ENCODE results near the gene FOXP1.

FOXP1 gene

DNA sequence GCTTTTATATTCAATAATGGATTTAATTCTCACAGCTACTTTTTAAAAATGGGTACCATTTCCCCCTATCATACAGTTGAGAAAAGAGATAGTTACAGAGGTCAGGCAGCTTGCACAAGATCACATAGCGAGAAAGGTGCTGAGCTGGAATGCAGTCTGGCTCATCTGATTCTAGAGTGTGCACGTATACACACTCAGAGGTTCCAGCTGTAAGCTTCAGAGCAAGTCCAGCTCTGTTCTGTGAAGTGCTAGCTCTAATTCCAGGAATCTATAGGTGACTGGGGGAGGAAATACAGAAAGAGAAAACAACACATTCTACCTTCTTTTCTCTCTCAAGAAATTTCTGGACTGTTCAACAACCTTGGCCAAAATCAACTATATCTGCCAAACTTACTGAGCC lies 318.7 kb downstream of the FOXP1 start:
- DNase-seq (ENCODE audit: low read depth): no peak

DNA sequence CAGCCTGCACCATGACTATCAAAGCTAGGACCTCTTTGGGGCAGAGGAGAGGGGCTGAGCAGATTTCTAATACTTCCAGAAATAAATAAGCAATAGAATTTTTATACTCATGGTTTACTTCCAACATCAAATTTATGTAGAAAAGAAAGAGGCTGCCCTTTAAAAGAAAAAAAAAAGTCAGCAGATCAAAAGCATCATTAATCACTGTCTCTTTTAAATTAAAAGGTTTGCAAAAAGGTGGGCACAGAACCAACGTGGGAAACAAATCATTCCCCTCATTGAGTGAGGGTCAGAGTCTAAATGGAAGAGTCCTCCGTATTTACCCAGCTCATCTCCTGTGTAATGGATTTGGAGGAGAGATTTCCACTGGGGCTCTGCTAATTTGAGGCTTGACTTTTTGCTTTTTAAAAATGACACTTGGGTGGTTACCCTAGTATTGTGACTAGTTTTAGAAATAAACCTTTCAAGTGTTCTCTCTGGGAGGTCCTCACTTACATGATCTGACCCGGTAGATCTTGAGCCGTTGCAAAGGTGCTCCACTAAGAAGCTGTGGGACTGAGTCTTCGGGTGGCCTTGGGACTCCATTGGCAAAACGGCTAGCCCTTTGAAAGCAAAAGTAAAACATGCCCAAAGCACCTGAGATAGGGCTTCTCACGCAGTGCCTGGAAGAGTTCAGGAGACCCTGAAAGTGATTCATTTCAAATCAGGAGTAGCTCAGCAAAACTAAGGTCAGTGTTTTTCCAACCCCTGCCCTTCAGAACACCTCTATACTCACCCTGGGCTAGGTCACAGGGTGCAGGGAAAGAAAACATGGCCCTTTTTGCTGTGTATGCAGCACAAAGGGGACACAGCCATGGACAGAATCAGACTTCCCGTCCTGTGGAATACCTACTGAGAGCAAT lies 320.9 kb downstream of the FOXP1 start:
- no peak for DNase-seq (ENCODE audit: low read depth)

DNA sequence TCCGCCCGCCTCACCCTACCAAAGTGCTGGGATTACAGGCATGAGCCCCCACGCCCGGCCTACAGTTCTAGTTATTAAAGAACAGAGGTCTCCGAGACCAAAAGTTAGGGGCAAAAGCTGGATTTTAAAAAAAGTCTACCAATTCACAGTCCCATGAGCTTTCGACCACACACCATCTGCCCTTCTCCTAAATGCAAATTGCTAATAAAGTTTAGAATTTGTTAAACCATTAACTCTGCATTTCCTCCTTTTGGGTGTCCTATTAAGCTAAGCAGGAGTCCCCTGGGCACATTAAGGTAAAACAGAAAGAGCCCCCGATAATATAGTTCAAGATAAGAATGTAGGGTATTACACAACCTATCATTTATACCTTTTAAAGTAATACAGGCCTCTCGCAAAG lies 322.7 kb downstream of the FOXP1 start:
- DNase-seq (ENCODE audit: low read depth): no peak

DNA sequence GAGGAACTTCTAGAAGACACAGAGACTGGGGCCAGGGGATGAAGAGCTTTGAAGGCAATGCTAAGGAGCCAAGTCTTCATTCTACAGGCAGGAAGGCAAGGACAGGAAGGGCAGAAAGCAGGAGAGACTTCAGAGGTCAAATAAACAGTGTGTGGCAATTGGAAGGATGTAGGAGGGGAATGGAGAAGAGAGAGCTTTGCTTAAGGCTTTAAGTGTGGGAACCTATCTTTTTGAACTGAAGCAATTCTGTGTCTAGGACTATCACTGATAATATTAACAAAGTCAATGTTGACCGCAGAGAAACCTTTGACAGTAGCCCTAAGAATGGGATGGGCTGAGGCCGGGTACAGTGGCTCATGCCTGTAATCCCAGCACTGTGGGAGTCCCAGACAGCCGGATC lies 325.0 kb downstream of the FOXP1 start:
- DNase-seq (ENCODE audit: low read depth): no peak

DNA sequence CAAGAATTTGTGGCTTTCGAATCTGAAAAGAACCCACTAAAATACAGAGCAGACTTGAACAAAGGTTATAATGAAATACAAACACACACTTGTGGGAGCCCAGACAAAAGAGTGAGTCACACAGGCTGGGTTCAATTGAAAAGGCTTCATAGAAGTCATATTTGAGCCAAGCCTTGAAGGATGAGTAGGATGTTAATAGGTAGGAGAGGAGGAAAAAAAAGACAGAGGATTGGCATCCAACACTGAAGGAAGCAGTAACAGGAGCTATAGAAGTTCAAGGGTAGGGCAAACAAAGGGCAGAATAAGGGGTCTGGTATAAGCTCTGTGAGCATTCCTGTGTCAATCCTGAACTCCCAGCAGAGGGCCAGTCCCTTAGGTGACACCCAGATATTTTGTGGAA lies 325.4 kb downstream of the FOXP1 start:
- no peak for DNase-seq (ENCODE audit: low read depth)

DNA sequence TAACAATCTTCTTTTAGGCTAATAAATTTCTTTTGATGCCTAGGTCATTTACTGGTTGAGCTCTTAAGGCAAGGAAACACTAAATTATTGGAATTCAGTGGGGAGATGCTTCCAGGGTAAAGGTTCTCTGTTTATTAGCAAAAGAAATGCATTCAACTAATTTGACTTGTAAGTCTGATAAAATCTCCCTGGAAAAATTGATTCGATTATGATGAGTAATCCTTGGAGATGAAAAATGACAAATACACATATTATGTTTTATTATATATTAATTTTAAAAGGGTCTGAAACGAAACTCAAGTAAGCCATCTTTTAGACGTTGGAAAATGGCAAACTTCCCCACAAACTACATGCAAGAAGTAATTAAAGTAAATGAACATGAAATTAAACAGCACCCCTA lies 328.0 kb downstream of the FOXP1 start:
- DNase-seq (ENCODE audit: low read depth): no peak

DNA sequence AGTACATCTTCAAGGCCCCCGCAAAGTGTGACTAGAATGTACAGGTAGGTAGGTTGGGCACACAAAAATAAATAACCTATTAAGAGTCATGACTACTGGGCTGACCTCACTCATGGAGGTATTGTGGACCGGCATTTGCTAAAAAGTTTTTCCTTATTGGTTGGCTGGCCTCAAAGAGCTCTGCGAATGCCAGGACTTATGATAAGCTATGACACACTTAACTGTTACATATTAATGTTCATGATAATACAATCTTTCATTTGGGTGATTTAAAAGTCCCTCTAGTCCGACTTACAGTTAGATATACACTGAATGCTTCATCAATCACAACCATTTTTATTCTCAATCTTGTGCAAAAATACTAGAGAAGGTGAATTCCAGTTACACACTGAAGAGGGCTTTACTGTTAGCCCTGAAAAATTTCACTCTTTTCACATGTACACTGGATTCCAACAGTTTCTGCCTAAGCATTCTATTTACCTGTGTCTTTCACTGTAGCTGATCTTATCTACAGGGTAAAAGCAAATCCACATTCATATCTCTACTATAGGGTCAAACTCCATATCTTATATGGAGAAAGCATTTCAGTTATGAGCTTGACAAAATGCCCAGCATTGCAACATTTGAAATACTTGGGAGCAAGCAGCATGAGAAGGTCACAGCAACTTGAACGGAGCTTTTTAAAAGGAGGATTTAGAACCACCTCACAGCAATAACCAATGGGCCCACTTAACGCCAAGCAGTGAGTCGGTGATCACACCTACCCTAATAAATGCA lies 329.1 kb downstream of the FOXP1 start:
- no peak for DNase-seq (ENCODE audit: low read depth)

DNA sequence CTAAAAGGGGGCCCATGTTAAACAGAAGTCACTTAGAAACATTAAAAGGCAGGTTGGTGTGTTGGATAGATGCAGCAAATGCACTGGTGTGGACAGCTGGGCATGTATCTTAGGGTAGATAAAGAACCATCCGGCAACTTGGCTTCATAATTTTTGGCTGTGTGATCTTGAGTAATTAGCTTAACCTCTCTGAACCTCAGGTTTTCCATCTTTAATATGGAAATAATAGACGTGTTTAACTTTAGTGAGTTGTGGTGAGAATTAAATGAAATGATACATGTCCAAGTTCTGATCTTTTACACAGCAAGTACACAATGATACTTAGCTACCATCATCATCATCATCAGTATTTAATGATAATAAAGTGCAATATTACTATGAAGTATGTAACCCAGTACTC lies 330.4 kb downstream of the FOXP1 start:
- DNase-seq (ENCODE audit: low read depth): no peak

DNA sequence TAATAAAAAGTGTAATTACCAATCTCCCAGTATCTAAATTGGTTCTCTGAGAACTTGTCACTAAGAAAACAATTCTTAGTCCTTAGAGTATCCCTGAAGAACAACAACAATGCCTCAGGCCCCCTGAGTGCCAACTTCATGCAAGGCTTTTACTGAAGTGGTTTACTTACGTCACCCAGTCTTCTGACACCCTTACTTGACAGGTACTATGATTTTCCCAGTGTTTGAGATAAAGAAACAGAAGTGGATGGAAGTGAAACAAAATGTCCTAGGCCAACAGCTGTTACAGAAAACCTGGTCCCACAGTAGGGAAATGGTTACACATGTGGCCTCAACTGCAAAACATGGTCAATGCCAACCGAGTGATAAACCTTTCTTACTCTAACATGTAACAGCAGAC lies 331.1 kb downstream of the FOXP1 start:
- no peak for DNase-seq (ENCODE audit: low read depth)

DNA sequence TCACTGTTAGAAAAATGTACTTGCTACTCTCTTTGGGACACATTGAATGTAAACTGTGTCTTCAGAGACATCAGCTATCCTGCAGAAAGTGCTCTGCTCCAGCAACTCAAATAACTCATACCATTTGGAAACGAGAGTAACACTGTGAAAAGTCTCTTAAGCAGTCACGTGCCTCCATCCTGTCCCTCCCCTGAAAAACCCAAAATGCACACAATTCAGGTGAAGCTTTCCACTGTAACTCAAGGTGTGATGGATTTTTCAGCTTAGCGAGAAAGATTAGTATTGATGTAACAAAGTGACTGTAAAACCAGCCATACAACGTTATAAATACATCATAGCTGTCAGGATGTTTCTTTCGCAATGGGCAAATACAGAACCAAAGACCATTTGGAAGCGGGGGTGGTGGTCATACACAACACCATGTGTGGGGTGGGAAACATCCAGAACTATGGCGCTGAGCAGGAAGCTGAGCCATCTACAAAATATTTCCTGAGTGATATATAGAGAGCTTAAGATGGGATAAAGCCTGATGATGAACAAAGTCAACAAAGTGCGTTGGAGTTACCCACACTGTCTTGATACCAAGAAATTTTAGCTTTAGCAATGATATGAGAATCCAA lies 332.3 kb downstream of the FOXP1 start:
- peak; percentile 49 for DNase-seq (ENCODE audit: low read depth)

DNA sequence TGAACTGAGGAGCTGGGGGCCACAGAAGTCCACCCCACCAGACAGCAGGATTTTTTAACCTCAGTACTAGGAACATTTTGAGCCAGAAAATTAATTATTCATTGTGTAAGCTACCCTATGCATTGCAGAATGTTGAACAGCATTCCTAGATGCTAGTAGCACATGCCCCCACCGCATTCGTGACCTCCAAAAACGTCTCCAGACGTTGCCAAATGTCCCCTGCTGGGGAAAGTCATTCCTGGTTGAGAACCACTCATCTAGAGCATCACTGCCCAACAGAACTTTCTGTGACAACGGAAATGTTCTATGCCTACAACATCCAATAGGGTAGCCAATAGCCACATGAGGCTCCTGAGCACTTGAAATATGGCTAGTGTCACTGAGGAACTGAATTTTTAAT lies 333.5 kb downstream of the FOXP1 start:
- DNase-seq (ENCODE audit: low read depth): no peak

DNA sequence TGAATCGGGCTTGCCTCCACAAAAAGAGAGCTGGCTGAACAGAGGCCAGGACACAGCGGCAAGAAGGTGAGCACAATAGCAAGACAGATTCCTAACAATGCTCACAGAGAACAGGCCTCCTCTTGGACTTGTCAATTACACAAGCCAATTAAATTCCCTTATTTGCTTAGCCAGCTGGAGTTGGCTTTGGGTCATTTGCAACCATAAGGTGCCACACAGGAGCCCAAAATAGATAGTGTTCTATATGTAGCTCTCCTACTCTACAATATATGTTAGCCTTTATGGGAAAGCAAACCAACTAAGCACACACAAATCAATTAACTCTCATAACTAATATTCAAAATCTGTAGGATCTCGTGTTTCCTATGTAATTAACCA lies 335.6 kb downstream of the FOXP1 start:
- no peak for DNase-seq (ENCODE audit: low read depth)

DNA sequence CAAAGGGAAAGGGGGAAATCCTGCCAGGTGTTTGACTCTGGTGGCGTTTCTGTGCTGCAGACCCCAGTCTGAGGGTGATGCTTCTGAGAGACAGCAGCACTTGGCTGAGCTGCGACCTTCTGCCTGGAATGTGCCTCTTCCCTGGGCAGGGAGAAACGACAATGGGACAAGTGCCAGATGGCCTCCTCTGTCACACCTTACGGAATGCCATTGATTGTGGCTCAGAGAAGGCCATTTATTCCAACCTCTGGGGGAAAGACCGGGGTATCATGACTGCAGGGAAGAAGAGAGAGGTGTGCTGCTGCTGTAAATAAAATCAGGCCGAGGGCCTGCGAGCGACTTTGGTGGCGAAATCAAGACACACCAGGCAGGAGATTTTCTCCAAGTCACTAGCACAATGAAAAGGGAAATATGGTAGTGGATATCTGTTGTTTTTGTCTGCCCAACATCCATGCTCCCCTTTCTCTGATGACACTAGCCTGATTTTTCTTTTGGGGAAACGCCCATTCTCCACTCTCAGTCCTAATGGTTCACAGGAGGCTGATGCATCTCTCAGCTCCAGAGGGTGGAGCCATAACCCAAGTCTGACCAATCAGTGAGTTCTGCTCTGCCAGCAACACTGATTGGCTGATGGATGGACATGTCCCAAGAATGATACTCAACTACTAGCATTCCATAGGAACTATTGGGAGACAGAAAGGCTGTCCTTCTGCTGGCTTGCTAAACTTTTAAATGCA lies 336.1 kb downstream of the FOXP1 start:
- DNase-seq (ENCODE audit: low read depth): no peak

DNA sequence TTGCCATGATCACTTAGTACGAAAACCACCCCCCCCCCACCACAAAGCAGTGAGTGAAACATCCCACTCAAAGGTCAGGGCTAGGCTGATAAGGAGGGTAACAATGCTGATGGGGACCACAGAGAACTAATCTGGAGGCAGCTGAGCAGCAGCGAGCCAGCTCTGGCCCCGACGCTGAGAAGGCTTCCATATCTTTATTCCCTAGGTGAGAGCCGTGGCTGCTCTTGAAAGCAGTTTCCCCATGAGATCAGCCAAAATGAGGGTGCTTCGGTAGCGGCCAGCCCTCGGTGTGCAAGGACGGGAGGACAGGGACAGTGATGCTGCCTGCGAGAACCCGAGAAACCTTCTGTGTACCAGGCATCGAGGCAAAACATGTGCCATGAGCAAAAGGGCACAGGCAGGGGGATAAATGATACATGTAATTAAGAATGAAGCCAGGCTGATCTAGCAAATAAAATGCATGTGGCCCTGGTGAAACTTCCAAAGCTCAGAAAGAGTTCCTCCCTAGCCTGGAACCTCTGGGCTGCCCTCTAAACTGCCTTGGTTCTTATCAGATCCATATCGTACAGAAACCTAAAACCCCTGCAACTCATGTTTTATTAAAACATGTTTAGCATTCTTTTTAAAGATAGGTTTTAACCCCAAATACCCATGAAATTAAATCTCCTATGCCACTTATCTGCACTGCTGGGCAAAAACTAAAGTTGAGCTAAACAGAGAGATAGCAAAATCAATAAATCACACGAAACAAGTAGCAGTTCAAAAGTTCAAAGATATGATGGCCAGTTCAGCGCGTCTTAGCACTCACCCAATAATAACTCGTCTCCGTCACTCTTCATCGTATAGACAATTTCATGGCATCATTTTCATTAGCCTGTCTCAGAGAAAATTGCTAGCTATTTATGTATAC lies 337.3 kb downstream of the FOXP1 start:
- no peak for DNase-seq (ENCODE audit: low read depth)

DNA sequence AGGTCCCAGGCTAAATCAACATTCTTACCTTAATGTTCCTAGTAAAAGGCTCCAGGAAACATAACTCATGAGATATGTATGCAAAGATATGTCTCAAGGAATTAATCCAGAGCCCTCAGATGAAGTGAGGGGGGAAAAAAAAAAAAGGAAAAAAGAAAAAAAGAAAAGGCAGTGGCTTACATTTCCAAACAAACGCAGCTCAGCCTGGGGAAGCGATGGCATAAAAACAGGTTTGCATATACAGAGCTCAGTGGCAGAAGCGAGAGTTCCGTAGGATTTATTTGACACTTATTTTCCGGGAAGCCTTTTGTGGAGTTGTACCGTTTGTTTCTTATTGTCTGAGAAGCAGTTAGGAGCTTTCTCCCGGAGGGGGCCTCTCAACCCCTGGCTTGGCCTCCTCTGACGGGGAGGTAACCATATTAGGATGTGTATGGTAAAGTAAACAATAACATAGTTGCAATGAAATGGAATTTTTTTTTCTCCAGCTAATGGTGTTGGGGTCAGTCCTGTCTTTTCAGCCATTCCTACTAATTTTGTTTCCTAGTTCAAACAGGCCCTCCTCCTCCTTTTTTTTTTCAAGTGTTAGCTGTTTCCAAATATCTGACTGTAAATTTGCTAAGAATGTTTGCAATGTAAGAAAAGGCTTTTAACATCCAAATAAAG lies 338.6 kb downstream of the FOXP1 start:
- DNase-seq (ENCODE audit: low read depth): no peak

DNA sequence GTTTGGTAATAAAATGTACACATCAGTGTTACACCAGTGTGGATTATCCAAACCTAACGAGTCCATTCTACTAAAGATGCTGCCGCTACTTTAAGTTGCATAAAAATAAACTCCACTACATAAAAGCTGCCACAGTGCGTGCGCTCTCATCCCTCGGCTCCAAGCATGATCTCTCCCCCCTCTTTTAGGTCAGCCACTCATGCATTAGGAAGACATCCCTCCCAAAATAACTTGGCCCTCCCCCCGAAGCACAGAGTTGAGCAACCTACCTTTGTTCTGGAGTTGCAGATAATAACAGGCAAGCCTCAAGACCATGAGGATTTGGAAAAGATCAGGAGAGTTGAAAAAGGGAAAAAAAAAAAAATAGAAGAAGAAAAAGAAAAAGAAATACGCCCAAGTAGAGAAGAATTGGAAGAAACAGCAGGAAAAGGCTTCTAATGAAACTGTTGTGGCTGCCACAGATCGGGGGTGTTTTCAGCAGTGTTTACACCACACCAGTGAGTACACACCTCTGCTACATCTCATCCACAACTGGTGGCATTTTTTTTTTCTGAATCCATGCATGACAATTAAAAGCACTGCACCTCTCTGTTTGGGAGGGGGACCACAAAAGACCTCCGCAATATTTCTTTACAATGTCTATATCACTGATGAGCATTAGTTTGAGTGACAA lies 339.2 kb downstream of the FOXP1 start:
- DNase-seq (ENCODE audit: low read depth): no peak

DNA sequence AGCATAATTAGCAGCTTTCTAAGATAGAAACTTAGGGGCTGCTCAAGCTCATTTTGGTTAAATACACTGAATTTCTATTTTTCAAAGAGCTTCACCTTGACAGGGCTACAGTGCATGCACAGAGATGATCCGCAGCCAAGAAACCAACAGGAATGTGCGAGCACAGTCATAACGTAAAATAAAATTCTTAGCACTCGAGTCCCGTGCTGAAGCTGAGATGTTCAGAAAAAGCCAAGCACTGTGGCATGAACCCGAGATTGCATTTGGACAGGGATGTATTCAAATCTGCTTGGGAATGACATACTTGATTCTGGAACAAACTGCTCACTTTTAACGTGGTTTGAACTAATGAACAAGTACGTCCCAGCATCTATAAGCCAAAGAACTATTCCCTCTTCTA lies 340.3 kb downstream of the FOXP1 start:
- DNase-seq (ENCODE audit: low read depth): no peak

DNA sequence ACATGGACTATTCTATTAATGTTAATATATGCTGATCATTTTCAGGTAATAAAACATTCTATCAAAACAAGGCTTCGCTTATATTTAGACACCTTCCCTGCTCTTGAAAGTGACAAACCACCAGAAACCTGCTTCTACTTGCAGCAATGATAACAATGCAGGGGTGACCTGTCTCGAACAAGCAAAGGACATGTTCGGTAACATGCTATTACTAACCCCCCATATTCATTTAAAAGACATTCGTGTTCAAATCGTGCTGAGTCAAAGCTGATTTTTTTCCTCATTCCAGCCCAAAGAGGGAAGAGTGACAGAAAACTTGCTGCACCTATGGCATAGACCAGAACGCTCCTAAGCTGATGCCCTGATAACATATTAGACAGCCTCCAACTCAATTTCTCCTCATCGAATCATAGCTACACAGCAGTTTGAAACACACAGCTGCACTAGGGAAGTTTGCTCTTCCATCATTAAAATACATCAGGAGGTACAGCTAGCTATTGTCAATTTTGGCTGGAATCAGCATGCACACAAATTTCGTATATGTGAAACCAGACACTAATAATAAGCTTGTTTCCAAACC lies 341.5 kb downstream of the FOXP1 start:
- no peak for DNase-seq (ENCODE audit: low read depth)

DNA sequence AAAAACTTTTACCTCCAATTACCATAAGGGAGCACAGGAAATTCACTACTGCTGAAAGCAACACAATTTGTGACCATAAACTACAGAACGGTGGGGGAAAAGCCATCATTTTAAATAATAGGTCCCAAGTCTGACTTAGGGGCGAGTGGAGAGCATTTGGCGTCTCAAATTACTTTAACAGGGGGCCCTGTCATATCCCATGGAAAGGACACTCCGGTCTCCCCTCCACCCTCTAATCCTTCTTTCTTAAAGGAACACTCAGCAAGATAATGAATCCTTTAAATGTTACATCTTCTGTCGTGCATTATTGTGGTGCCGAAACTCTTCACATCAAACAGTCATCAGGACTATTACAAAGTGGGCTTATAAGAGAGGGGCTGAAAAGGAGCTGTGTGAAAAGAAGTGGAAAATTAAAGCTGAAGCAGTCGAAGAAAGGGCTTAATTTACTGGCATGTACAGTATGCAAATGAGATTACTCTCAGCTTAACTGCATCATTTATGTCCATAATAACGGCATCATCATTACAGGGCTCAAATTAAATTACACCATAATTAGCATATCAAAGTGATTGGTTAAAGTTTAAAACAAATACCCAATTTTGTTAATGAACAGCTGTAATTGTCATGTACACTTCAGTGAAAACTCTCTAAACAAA lies 342.2 kb downstream of the FOXP1 start:
- no peak for DNase-seq (ENCODE audit: low read depth)

Measured in stromal cell of bone marrow (primary cell).